WTC11 (cell line): Measurements from ENCODE around the gene PPP1CB.

Source experiments
- E2F4 ChIP-seq: sonication (generic); formaldehyde crosslinking; IDR thresholded peaks from 2 replicates; pipeline ENCODE4 v1.8.1; 2022; ENCODE audit warnings: low read depth, mild to moderate bottlenecking, moderate library complexity, missing genetic modification reagents, borderline replicate concordance
- FOXK1 ChIP-seq: sonication (generic); formaldehyde crosslinking; IDR thresholded peaks from 2 replicates; pipeline ENCODE4 v1.8.0; 2022; ENCODE audit warnings: mild to moderate bottlenecking, moderate library complexity, missing genetic modification reagents
- JUN ChIP-seq: sonication (generic); formaldehyde crosslinking; IDR thresholded peaks from 2 replicates; pipeline ENCODE4 v1.8.0; 2023; ENCODE audit warnings: mild to moderate bottlenecking, missing genetic modification reagents
- NR3C1 ChIP-seq: sonication (generic); formaldehyde crosslinking; conservative IDR thresholded peaks from 2 replicates; pipeline ENCODE4 v1.8.1; 2023; ENCODE audit warnings: low read depth, mild to moderate bottlenecking, missing genetic modification reagents
- PREB ChIP-seq: sonication (generic); formaldehyde crosslinking; IDR thresholded peaks from 2 replicates; pipeline ENCODE4 v1.8.1; 2022; ENCODE audit warnings: mild to moderate bottlenecking, missing genetic modification reagents, moderate library complexity, borderline replicate concordance
- RELA ChIP-seq: sonication (generic); formaldehyde crosslinking; IDR thresholded peaks from 2 replicates; pipeline ENCODE4 v1.8.1; 2022; ENCODE audit warnings: missing genetic modification reagents, mild to moderate bottlenecking, borderline replicate concordance
- SMAD3 ChIP-seq: sonication (generic); formaldehyde crosslinking; IDR thresholded peaks from 2 replicates; pipeline ENCODE4 v1.8.0; 2022; ENCODE audit warnings: missing genetic modification reagents, mild to moderate bottlenecking, borderline replicate concordance
- ZNF263 ChIP-seq: sonication (generic); formaldehyde crosslinking; IDR thresholded peaks from 2 replicates; pipeline ENCODE4 v1.8.1; 2022; ENCODE audit warnings: low read depth, mild to moderate bottlenecking, moderate library complexity, missing genetic modification reagents
- ZNF317 ChIP-seq: sonication (generic); formaldehyde crosslinking; IDR thresholded peaks from 2 replicates; pipeline ENCODE4 v1.8.1; 2023; ENCODE audit warnings: low read depth, mild to moderate bottlenecking, moderate library complexity, missing genetic modification reagents, borderline replicate concordance
- TF ChIP-seq, protein P1 (sequence below): fragments of 200-600 bp; IDR thresholded peaks from 2 replicates; pipeline ENCODE4 v1.8.0; 2022; ENCODE audit warnings: antibody characterized with exemption
- TF ChIP-seq, protein P2 (sequence below): fragments of 250-450 bp; sonication (Bioruptor Pico); IDR thresholded peaks from 2 replicates; pipeline ENCODE4 v1.9.0; 2021; ENCODE audit warnings: moderate library complexity, mild to moderate bottlenecking, inconsistent platforms, borderline replicate concordance
- TF ChIP-seq, protein P3 (sequence below): sonication (generic); formaldehyde crosslinking; IDR thresholded peaks from 2 replicates; pipeline ENCODE4 v1.8.0; 2023; ENCODE audit warnings: missing genetic modification reagents
- TF ChIP-seq, protein P4 (sequence below): fragments of 250-450 bp; sonication (Bioruptor Pico); IDR thresholded peaks from 2 replicates; pipeline ENCODE4 v1.9.0; 2021; ENCODE audit warnings: mild to moderate bottlenecking
- TF ChIP-seq, protein P5 (sequence below): sonication (generic); formaldehyde crosslinking; IDR thresholded peaks from 2 replicates; pipeline ENCODE4 v1.8.0; 2022; ENCODE audit warnings: mild to moderate bottlenecking, missing genetic modification reagents

- TF ChIP-seq, protein P1, sequence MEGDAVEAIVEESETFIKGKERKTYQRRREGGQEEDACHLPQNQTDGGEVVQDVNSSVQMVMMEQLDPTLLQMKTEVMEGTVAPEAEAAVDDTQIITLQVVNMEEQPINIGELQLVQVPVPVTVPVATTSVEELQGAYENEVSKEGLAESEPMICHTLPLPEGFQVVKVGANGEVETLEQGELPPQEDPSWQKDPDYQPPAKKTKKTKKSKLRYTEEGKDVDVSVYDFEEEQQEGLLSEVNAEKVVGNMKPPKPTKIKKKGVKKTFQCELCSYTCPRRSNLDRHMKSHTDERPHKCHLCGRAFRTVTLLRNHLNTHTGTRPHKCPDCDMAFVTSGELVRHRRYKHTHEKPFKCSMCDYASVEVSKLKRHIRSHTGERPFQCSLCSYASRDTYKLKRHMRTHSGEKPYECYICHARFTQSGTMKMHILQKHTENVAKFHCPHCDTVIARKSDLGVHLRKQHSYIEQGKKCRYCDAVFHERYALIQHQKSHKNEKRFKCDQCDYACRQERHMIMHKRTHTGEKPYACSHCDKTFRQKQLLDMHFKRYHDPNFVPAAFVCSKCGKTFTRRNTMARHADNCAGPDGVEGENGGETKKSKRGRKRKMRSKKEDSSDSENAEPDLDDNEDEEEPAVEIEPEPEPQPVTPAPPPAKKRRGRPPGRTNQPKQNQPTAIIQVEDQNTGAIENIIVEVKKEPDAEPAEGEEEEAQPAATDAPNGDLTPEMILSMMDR, result no peak
- TF ChIP-seq, protein P2, sequence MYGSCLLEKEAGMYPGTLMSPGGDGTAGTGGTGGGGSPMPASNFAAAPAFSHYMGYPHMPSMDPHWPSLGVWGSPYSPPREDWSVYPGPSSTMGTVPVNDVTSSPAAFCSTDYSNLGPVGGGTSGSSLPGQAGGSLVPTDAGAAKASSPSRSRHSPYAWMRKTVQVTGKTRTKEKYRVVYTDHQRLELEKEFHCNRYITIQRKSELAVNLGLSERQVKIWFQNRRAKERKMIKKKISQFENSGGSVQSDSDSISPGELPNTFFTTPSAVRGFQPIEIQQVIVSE (CRISPR knock-in tag), result no peak
- no peak for TF ChIP-seq PREB (CRISPR knock-in tag)
- no peak for TF ChIP-seq JUN (CRISPR knock-in tag)
- no peak for TF ChIP-seq SMAD3 (CRISPR knock-in tag)
- TF ChIP-seq NR3C1 (CRISPR knock-in tag), result no peak
- TF ChIP-seq, protein P3, sequence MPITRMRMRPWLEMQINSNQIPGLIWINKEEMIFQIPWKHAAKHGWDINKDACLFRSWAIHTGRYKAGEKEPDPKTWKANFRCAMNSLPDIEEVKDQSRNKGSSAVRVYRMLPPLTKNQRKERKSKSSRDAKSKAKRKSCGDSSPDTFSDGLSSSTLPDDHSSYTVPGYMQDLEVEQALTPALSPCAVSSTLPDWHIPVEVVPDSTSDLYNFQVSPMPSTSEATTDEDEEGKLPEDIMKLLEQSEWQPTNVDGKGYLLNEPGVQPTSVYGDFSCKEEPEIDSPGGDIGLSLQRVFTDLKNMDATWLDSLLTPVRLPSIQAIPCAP (CRISPR knock-in tag), result no peak
- TF ChIP-seq, protein P4, sequence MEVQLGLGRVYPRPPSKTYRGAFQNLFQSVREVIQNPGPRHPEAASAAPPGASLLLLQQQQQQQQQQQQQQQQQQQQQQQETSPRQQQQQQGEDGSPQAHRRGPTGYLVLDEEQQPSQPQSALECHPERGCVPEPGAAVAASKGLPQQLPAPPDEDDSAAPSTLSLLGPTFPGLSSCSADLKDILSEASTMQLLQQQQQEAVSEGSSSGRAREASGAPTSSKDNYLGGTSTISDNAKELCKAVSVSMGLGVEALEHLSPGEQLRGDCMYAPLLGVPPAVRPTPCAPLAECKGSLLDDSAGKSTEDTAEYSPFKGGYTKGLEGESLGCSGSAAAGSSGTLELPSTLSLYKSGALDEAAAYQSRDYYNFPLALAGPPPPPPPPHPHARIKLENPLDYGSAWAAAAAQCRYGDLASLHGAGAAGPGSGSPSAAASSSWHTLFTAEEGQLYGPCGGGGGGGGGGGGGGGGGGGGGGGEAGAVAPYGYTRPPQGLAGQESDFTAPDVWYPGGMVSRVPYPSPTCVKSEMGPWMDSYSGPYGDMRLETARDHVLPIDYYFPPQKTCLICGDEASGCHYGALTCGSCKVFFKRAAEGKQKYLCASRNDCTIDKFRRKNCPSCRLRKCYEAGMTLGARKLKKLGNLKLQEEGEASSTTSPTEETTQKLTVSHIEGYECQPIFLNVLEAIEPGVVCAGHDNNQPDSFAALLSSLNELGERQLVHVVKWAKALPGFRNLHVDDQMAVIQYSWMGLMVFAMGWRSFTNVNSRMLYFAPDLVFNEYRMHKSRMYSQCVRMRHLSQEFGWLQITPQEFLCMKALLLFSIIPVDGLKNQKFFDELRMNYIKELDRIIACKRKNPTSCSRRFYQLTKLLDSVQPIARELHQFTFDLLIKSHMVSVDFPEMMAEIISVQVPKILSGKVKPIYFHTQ (CRISPR knock-in tag), result no peak
- TF ChIP-seq FOXK1 (CRISPR knock-in tag), result no peak
- TF ChIP-seq, protein P5, sequence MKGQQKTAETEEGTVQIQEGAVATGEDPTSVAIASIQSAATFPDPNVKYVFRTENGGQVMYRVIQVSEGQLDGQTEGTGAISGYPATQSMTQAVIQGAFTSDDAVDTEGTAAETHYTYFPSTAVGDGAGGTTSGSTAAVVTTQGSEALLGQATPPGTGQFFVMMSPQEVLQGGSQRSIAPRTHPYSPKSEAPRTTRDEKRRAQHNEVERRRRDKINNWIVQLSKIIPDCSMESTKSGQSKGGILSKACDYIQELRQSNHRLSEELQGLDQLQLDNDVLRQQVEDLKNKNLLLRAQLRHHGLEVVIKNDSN (CRISPR knock-in tag), result no peak
- TF ChIP-seq RELA, result no peak
- no peak for TF ChIP-seq ZNF317
- TF ChIP-seq E2F4 (CRISPR knock-in tag), result no peak
- no peak for TF ChIP-seq ZNF263 (CRISPR knock-in tag)
Measured at GRCh38 chr2:28801726-28802125, 50.1 kb downstream of the PPP1CB start.
